GM12878 (cell line): ENCODE measurements around the gene SEMA4G. TPM values are rescaled to one million over a fixed set of nuclear protein-coding genes. Genes with fewer than 3 reads are reported as not detected.

Experiments used
- ATAC-seq: fragments of 200-7000 bp; cut with Tn5 transposase; 3 replicates; pipeline ENCODE4 v1.9.1; 2020; ENCODE audit warnings: mild to moderate bottlenecking, moderate library complexity
- BruUV-seq: library from RNA; stranded (reverse); fragments of 400-500 nt; replicated peaks from 2 replicates; lab custom pipeline; 2021; lab: Mats Ljungman, UMichigan
- CTCF ChIA-PET: fragments of 300-600 bp; sonication (Branson Sonifier 250); formaldehyde crosslinking; extraction: SDS; loops from one replicate; lab custom pipeline; 2021; ENCODE audit warnings: inconsistent platforms; lab: Yijun Ruan, JAX
- POLR2A ChIA-PET: fragments of 350-600 bp; formaldehyde crosslinking; extraction: SDS; loops from one replicate; lab custom pipeline; 2021; ENCODE audit warnings: inconsistent platforms; lab: Charles Lee
- RAD21 ChIA-PET: fragments of 300-600 bp; sonication (Branson Sonifier 250); formaldehyde crosslinking; loops from one replicate; lab custom pipeline; 2023; ENCODE audit warnings: antibody characterized with exemption; ENCODE audit not compliant: unreplicated experiment; lab: Charles Lee
- SMC1A ChIA-PET: fragments of 300-600 bp; sonication (Branson Sonifier 250); formaldehyde crosslinking; loops from one replicate; lab custom pipeline; 2023; ENCODE audit not compliant: unreplicated experiment, uncharacterized antibody; lab: Charles Lee
- DNase-seq: peaks from one replicate; pipeline ENCODE4 v3.0.0-alpha.2; 2011; ENCODE audit warnings: low read depth, low spot score
- FAIRE-seq: peaks from 3 replicates; lab custom pipeline; 2011; peaks lifted over from hg19 to GRCh38; lab: Jason Lieb, UNC
- H2AFZ ChIP-seq: 2 replicates; pipeline ENCODE4 v1.6.0; 2011; ENCODE audit warnings: low read depth, low read length, control low read depth; ENCODE audit not compliant: control insufficient read depth
- H3K27ac ChIP-seq: 2 replicates; pipeline ENCODE4 v1.5.1; 2011; ENCODE audit warnings: control low read depth; ENCODE audit not compliant: control insufficient read depth, insufficient read depth
- H3K27me3 ChIP-seq, 2 experiments: replicated peaks in 1 of 2; 2 replicates each; pipeline versions ENCODE4 v1.6.0 to v1.6.1; 2011; ENCODE audit warnings: low read length in 1 of 2; ENCODE audit not compliant: control insufficient read depth in 2 of 2, insufficient read depth in 2 of 2
- H3K36me3 ChIP-seq, 2 experiments: 2 replicates each; pipeline ENCODE4 v1.5.1; 2011; ENCODE audit warnings: low read length in 1 of 2; ENCODE audit not compliant: control insufficient read depth in 2 of 2, insufficient read depth in 2 of 2
- H3K4me1 ChIP-seq: 2 replicates; pipeline ENCODE4 v1.6.1; 2011; ENCODE audit warnings: mild to moderate bottlenecking, low read length, moderate library complexity, mixed read lengths; ENCODE audit not compliant: control insufficient read depth, insufficient read depth
- H3K4me2 ChIP-seq: 2 replicates; pipeline ENCODE4 v1.6.0; 2011; ENCODE audit warnings: control low read depth; ENCODE audit not compliant: control insufficient read depth, insufficient read depth
- H3K4me3 ChIP-seq: fragments of 200-600 bp; sonication (generic); 2 replicates; pipeline ENCODE4 v1.5.1; 2016
- H3K79me2 ChIP-seq: 2 replicates; pipeline ENCODE4 v1.6.0; 2011; ENCODE audit warnings: low read length; ENCODE audit not compliant: control insufficient read depth, insufficient read depth
- H3K9ac ChIP-seq: 2 replicates; pipeline ENCODE4 v1.8.0; 2011; ENCODE audit warnings: low read length, control low read depth, mixed read lengths; ENCODE audit not compliant: control insufficient read depth, insufficient read depth
- H3K9me3 ChIP-seq: replicated peaks from 3 replicates; pipeline ENCODE4 v1.5.1; 2011; ENCODE audit warnings: mild to moderate bottlenecking, low read length; ENCODE audit not compliant: control insufficient read depth, insufficient read depth
- H4K20me1 ChIP-seq: 2 replicates; pipeline ENCODE4 v1.6.0; 2011; ENCODE audit not compliant: control insufficient read depth, insufficient read depth
- IKZF1 ChIP-seq: fragments of 450-650 bp; conservative IDR thresholded peaks from 2 replicates; pipeline ENCODE4 v1.6.1; 2017; ENCODE audit warnings: antibody characterized with exemption, mild to moderate bottlenecking
- MEF2B ChIP-seq: fragments of 450-650 bp; IDR thresholded peaks from 2 replicates; pipeline ENCODE4 v1.6.1; 2018; ENCODE audit warnings: mild to moderate bottlenecking, moderate library complexity; ENCODE audit not compliant: partially characterized antibody, poor library complexity, severe bottlenecking
- MTA3 ChIP-seq: IDR thresholded peaks from 2 replicates; pipeline ENCODE4 v1.6.1; 2012; ENCODE audit warnings: low read length, inconsistent platforms, borderline replicate concordance
- NBN ChIP-seq: fragments of 450-650 bp; IDR thresholded peaks from 2 replicates; pipeline ENCODE4 v1.6.1; 2016
- RUNX3 ChIP-seq: IDR thresholded peaks from 2 replicates; pipeline ENCODE4 v1.6.1; 2012; ENCODE audit warnings: low read length, inconsistent platforms
- SPI1 ChIP-seq: IDR thresholded peaks from 2 replicates; pipeline ENCODE4 v1.6.1; 2011; ENCODE audit warnings: low read depth, mild to moderate bottlenecking, low read length, moderate library complexity, borderline replicate concordance; ENCODE audit not compliant: insufficient read depth
- SUZ12 ChIP-seq: fragments of 200-600 bp; sonication (generic); IDR thresholded peaks from one replicate; pipeline ENCODE4 v1.6.1; 2018; ENCODE audit warnings: antibody characterized with exemption, mild to moderate bottlenecking; ENCODE audit not compliant: unreplicated experiment
- ZBED1 ChIP-seq: IDR thresholded peaks from 2 replicates; pipeline ENCODE4 v1.6.1; 2016; ENCODE audit warnings: borderline replicate concordance
- whole genome bisulfite sequencing: methylation state at CpG from one replicate; pipeline ENCODE4 v1.1.6; 2016; ENCODE audit warnings: low lambda C conversion rate; ENCODE audit not compliant: insufficient replicate concordance, insufficient coverage; ENCODE audit errors: missing lambda C conversion rate; 5-methylcytosine and 5-hydroxymethylcytosine counted together
- in situ Hi-C: fragments of 300-500 bp; cut with MboI; formaldehyde crosslinking; loops from 9 replicates; pipeline ENCODE4 v1.14.3; 2018; ENCODE audit warnings: mixed read lengths
- intact Hi-C: fragments of 100-400 bp; cut with micrococcal nuclease; formaldehyde crosslinking; loops from one replicate; pipeline ENCODE4 v1.14.2; 2022; ENCODE audit not compliant: unreplicated experiment
- polyA plus RNA-seq, 11 experiments: library from polyadenylated mRNA; depleted of rRNA in 4 of 11; unstranded in 6 of 11; stranded (reverse) in 5 of 11; fragments of >200 nt; fragmentation: Nextera tagmentation in 4 of 11; fragmentation: Illumina TruSeq in 1 of 11; extraction: Ambion mirVana in 4 of 11; extraction: Trizol in 1 of 11; gene quantifications; 1 replicate in 1 of 11; 2 replicates in 10 of 11; pipeline versions ENCODE4 v1.2.1 to v1.2.3, GENCODE V29; 2011 to 2016; ENCODE audit warnings: inconsistent platforms in 2 of 11, missing spikeins in 2 of 11, low read depth in 1 of 11
- total RNA-seq, 4 experiments: library from RNA; depleted of rRNA in 3 of 4; stranded (reverse); fragments of >200 nt in 3 of 4; fragmentation: Illumina TruSeq in 1 of 4; extraction: Trizol in 1 of 4; gene quantifications; 2 replicates each; pipeline versions ENCODE4 v1.2.1 to v1.2.3, GENCODE V29; 2013 to 2021
- TF ChIP-seq, protein P1 (sequence below): fragments of 450-650 bp; IDR thresholded peaks from 2 replicates; pipeline ENCODE4 v1.6.1; 2017; ENCODE audit warnings: low read depth, mild to moderate bottlenecking, moderate library complexity
- TF ChIP-seq, protein P2 (sequence below): IDR thresholded peaks from 2 replicates; pipeline ENCODE4 v1.6.1; 2012; ENCODE audit warnings: low read depth, low read length, improper control_type of control experiment
- TF ChIP-seq, protein P3 (sequence below): fragments of 450-650 bp; IDR thresholded peaks from 2 replicates; pipeline ENCODE4 v1.6.1; 2017; ENCODE audit warnings: borderline replicate concordance

SEMA4G gene
- total and polyA plus RNA-seq, 10 of the 15 experiments (the other 5 are each of a cell fraction or from before 2014, with no cell fraction given), result 0.09 to 2.3 (median 0.44) TPM; not detected in 4

DNA sequence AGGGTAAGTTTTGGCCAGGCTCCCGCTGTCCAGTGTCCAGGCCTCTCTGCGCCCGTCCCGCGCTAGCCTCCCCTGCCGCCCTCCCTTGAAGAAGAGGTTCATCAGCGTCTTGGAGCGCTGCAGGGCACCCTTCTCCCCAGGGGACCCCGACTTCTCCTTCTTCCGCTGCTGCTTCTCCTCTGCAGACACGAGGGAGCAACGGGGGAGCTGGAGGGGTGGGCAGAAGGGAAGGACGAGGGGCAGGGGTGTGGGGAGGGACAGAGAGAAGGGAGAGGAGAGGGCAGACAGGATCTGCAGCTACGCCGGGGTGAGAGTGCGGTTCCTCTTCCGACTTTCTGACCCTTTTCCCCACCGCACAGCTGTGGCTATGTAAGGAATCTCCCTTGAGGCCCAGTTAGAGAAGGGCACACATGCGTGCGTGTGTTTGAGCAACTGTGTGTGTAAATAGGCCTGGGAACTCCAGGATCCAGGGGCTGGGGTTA is 48.9 kb downstream of the SEMA4G start:
- peaks cover 10% of the 10 kb centered on the region for H3K4me1 ChIP-seq
- DNase-seq (no peak), ATAC-seq (peak; percentile 33), FAIRE-seq (no peak)
- no peak overlapping the region for H3K9ac ChIP-seq
- TF ChIP-seq NBN (no peak), MEF2B (peak; percentile 45), IKZF1 (0 out of 2 replicates have a peak, but pooled peaks have one; percentile 8), ZBED1 (no peak), SPI1 (0 out of 2 replicates have a peak, but pooled peaks have one; percentile 1), SUZ12 (peak; percentile 85), MTA3 (no peak), RUNX3 (peak; percentile 43; the same call in 1 of the 2 replicates)
- TF ChIP-seq, protein P1, sequence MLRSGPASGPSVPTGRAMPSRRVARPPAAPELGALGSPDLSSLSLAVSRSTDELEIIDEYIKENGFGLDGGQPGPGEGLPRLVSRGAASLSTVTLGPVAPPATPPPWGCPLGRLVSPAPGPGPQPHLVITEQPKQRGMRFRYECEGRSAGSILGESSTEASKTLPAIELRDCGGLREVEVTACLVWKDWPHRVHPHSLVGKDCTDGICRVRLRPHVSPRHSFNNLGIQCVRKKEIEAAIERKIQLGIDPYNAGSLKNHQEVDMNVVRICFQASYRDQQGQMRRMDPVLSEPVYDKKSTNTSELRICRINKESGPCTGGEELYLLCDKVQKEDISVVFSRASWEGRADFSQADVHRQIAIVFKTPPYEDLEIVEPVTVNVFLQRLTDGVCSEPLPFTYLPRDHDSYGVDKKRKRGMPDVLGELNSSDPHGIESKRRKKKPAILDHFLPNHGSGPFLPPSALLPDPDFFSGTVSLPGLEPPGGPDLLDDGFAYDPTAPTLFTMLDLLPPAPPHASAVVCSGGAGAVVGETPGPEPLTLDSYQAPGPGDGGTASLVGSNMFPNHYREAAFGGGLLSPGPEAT, result 0 out of 2 replicates have a peak, but pooled peaks have one; percentile 20
- TF ChIP-seq, protein P2, sequence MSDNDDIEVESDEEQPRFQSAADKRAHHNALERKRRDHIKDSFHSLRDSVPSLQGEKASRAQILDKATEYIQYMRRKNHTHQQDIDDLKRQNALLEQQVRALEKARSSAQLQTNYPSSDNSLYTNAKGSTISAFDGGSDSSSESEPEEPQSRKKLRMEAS, result no peak
- TF ChIP-seq, protein P3, sequence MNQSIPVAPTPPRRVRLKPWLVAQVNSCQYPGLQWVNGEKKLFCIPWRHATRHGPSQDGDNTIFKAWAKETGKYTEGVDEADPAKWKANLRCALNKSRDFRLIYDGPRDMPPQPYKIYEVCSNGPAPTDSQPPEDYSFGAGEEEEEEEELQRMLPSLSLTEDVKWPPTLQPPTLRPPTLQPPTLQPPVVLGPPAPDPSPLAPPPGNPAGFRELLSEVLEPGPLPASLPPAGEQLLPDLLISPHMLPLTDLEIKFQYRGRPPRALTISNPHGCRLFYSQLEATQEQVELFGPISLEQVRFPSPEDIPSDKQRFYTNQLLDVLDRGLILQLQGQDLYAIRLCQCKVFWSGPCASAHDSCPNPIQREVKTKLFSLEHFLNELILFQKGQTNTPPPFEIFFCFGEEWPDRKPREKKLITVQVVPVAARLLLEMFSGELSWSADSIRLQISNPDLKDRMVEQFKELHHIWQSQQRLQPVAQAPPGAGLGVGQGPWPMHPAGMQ, result no peak
- H3K36me3 ChIP-seq, result no peaks in the 10 kb centered on the region
- H3K4me2 ChIP-seq, result peak overlapping the region; percentile 48
- ChIA-PET POLR2A (interaction anchor here (0.8 kb wide), 1 partner anchor 25 kb away, joined by 3 read pairs; no protein-coding TSS in a partner anchor), CTCF (interaction anchor here (0.6 to 6.8 kb wide), 14 partner anchors 11 to 675 kb away, joined by 3 to 91 read pairs (median 15); partner anchors contain the start of genes LZTS2, PDZD7 and SFXN3), SMC1A (no interaction called here), RAD21 (interaction anchor here (1.1 to 2.6 kb wide), 9 partner anchors 11 to 124 kb away, joined by 3 to 13 read pairs (median 6); partner anchors contain the start of genes PDZD7 and SFXN3)
- WGBS, result 1% methylated on average over 17 of the region's 20 CpGs
- intact Hi-C loops (no loop called here), in situ Hi-C loops (no loop called here)
- H3K9me3 ChIP-seq, result no peaks in the 10 kb centered on the region
- H2AFZ ChIP-seq, result peak overlapping the region; percentile 41
- H3K79me2 ChIP-seq, result no peaks in the 10 kb centered on the region
- BruUV-seq, result no TSS peak
- no peak overlapping the region for H3K4me3 ChIP-seq
- no peak overlapping the region for H3K27ac ChIP-seq
- peaks cover 10% of the 10 kb centered on the region in 2 experiments for H3K27me3 ChIP-seq
- no peaks in the 10 kb centered on the region for H4K20me1 ChIP-seq
